Measurements from ENCODE around the gene PABPN1. TPM values are rescaled to one million over a fixed set of nuclear protein-coding genes. Genes with fewer than 3 reads are reported as not detected.
A peak's percentile ranks its signal among the peaks of the same experiment; 100 is the strongest.

The PABPN1 gene
- total and polyA plus RNA-seq, 9 of the 15 experiments (the other 6 are each of a cell fraction or from before 2014, with no cell fraction given), result 32.6 to 388 (median 178) TPM

- TF ChIP-seq, protein P1, sequence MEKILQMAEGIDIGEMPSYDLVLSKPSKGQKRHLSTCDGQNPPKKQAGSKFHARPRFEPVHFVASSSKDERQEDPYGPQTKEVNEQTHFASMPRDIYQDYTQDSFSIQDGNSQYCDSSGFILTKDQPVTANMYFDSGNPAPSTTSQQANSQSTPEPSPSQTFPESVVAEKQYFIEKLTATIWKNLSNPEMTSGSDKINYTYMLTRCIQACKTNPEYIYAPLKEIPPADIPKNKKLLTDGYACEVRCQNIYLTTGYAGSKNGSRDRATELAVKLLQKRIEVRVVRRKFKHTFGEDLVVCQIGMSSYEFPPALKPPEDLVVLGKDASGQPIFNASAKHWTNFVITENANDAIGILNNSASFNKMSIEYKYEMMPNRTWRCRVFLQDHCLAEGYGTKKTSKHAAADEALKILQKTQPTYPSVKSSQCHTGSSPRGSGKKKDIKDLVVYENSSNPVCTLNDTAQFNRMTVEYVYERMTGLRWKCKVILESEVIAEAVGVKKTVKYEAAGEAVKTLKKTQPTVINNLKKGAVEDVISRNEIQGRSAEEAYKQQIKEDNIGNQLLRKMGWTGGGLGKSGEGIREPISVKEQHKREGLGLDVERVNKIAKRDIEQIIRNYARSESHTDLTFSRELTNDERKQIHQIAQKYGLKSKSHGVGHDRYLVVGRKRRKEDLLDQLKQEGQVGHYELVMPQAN (IDR thresholded peaks at IDR 0.05; ENCODE audit: borderline replicate concordance), result peak; percentile 64; the same call in 1 of the 2 replicates
- TF ChIP-seq STAT5B (CRISPR knock-in tag; IDR thresholded peaks at IDR 0.05) (no peak), RB1 (IDR thresholded peaks at IDR 0.05; ENCODE audit: low read depth) (no peak), MAZ (CRISPR knock-in tag; conservative IDR thresholded peaks at IDR 0.05 in 1 of 2, IDR thresholded peaks at IDR 0.05 in 1 of 2) (peak in 1 of 2 experiments; percentile 38; a peak in 1 of 4 replicates), ZNF24 (IDR thresholded peaks at IDR 0.05) (no peak), KAT7 (CRISPR knock-in tag; IDR thresholded peaks at IDR 0.05; ENCODE audit: borderline replicate concordance) (no peak), MED1 (CRISPR knock-in tag; IDR thresholded peaks at IDR 0.05; ENCODE audit: borderline replicate concordance) (no peak), NR1H2 (CRISPR knock-in tag; IDR thresholded peaks at IDR 0.05) (peak; percentile 73; the same call in 1 of the 2 replicates), POLR3A (IDR thresholded peaks at IDR 0.05; ENCODE audit: borderline replicate concordance, extremely low read depth, insufficient read depth, insufficient read length) (no peak), STAT5A (IDR thresholded peaks at IDR 0.05; ENCODE audit: borderline replicate concordance, low read length) (no peak), PHB (CRISPR knock-in tag; IDR thresholded peaks at IDR 0.05) (no peak), TAF7 (tag; IDR thresholded peaks at IDR 0.05) (peak; percentile 57), FIP1L1 (IDR thresholded peaks at IDR 0.05; ENCODE audit: low read depth, low read length, poor library complexity, severe bottlenecking) (peak; percentile 88), ZNF41 (CRISPR knock-in tag; conservative IDR thresholded peaks at IDR 0.05) (no peak), RREB1 (CRISPR knock-in tag; IDR thresholded peaks at IDR 0.05) (peak; percentile 79; the same call in 1 of the 2 replicates), NONO (IDR thresholded peaks at IDR 0.05; ENCODE audit: low read depth in 2 of 2, low read length in 1 of 2) (0 out of 4 replicates have a peak, but pooled peaks of 1 of the 2 experiments have one; percentile 42)
- TF ChIP-seq, protein P2, sequence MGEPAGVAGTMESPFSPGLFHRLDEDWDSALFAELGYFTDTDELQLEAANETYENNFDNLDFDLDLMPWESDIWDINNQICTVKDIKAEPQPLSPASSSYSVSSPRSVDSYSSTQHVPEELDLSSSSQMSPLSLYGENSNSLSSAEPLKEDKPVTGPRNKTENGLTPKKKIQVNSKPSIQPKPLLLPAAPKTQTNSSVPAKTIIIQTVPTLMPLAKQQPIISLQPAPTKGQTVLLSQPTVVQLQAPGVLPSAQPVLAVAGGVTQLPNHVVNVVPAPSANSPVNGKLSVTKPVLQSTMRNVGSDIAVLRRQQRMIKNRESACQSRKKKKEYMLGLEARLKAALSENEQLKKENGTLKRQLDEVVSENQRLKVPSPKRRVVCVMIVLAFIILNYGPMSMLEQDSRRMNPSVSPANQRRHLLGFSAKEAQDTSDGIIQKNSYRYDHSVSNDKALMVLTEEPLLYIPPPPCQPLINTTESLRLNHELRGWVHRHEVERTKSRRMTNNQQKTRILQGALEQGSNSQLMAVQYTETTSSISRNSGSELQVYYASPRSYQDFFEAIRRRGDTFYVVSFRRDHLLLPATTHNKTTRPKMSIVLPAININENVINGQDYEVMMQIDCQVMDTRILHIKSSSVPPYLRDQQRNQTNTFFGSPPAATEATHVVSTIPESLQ (CRISPR knock-in tag; IDR thresholded peaks at IDR 0.05), result no peak
Observed at GRCh38 chr14:23301969-23302289, 19.3 kb upstream of the PABPN1 start (continued).

Data from K562 (cell line).